A549 treated with AZD9567 at 1 μM for 4 hours (cell line): ENCODE data around the gene WDTC1. TPM values are rescaled to one million over a fixed set of nuclear protein-coding genes. Genes with fewer than 3 reads are reported as not detected.

Experiments used
- total RNA-seq: library from RNA; stranded (reverse); fragments of 200-300 nt; extraction: Qiagen RNA extraction; gene quantifications from 5 replicates; pipeline ENCODE4 v1.2.3, GENCODE V29; 2022; ENCODE audit not compliant: insufficient read depth

The WDTC1 gene, protein sequence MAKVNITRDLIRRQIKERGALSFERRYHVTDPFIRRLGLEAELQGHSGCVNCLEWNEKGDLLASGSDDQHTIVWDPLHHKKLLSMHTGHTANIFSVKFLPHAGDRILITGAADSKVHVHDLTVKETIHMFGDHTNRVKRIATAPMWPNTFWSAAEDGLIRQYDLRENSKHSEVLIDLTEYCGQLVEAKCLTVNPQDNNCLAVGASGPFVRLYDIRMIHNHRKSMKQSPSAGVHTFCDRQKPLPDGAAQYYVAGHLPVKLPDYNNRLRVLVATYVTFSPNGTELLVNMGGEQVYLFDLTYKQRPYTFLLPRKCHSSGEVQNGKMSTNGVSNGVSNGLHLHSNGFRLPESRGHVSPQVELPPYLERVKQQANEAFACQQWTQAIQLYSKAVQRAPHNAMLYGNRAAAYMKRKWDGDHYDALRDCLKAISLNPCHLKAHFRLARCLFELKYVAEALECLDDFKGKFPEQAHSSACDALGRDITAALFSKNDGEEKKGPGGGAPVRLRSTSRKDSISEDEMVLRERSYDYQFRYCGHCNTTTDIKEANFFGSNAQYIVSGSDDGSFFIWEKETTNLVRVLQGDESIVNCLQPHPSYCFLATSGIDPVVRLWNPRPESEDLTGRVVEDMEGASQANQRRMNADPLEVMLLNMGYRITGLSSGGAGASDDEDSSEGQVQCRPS
- total RNA-seq, result 6.3 to 9.2 TPM (median 7.0 TPM) in 5 replicates

GRCh38 chr1:27234049-27234882 is at the start of gene WDTC1:
Gene WDTC1, plus strand, starts transcription at chr1:27234632. Its CDS starts 26,423 bp downstream, at chr1:27261055.

GRCh38 chr1:27321813-27322568 is 87.6 kb downstream of the WDTC1 start, which contains the start of gene TMEM222:
Gene TMEM222, plus strand, starts transcription at chr1:27322163. Its CDS starts 35 bp downstream, at chr1:27322198.

DNA sequence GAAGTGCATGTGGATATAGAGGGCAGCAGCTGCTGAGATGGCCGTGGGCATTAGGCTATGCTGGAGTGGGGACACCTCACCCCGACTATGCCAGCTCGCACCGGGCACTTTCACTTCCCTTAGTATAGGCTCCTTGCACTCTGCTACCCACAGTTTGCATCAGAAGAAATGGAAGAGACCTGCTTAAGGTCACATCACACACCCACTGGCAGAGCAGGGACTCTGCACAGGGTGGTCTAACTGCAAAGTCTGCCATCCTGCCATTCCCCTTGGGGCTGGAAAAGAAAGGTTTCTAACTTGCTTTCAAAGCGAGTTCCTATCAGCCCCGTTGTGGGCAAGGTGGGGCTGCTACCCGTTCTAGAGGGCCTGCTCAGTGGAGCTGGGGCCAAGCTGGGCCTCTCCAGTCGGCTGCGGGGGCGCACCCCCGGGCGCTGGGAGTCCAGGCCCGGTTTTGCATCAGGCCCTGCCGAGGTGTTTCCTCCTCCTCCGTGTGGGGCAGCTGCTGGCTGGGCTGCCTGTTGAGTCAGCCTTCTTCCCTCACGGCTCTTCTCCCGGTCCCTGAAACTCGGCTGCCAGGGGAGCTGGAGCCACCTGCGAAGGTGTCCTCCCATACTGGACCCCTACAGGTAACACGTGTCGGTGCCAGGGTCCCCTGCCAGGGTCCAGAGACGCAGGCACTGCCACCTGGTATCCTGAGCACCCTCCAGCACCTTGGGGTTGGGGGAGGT is 107.3 kb downstream of the WDTC1 start, which contains the start of gene SYTL1:
Gene SYTL1 (plus strand): TSS at position 498 of the 728 bp plus-strand sequence. CDS start 3,313 bp downstream, outside the sequence.

Other genes with a start within 250 kb of the WDTC1 start
- gene TRNP1, start 240.9 kb upstream of the WDTC1 start, total RNA-seq, result 188 to 268 TPM (median 262 TPM) in 5 replicates
- 0.87 to 1.2 TPM (median 1.0 TPM) in 4 of 5 replicates, not detected in the other for gene TENT5B, start 221.8 kb upstream of the WDTC1 start, total RNA-seq
- 11.6 to 16.8 TPM (median 14.9 TPM) in 5 replicates for gene SLC9A1, start 79.5 kb upstream of the WDTC1 start, total RNA-seq
- 43.8 to 52.6 TPM (median 51.5 TPM) in 5 replicates for gene TMEM222, start 87.5 kb downstream of the WDTC1 start, total RNA-seq
- gene SYTL1, start 107.4 kb downstream of the WDTC1 start, total RNA-seq, result 0.34 to 0.94 TPM (median 0.55 TPM) in 4 of 5 replicates, not detected in the other
- gene MAP3K6, start 132.3 kb downstream of the WDTC1 start, total RNA-seq, result 7.2 to 18.4 TPM (median 15.3 TPM) in 5 replicates
- gene FCN3, start 140.2 kb downstream of the WDTC1 start, total RNA-seq, result not detected in 5 replicates
- gene CD164L2, start 148.7 kb downstream of the WDTC1 start, total RNA-seq, result not detected in 5 replicates
- 1.6 to 2.0 TPM (median 1.7 TPM) in 4 of 5 replicates, not detected in the other for gene GPR3, start 158.0 kb downstream of the WDTC1 start, total RNA-seq